ENCODE measurements around the gene MGAT5. TPM values are rescaled to one million over a fixed set of nuclear protein-coding genes. Genes with fewer than 3 reads are reported as not detected.
A peak's percentile ranks its signal among the peaks of the same experiment; 100 is the strongest.
"Not testable (repeated sequence)": the region's sequence is repeated elsewhere in the genome, so short reads cannot be mapped to it uniquely, and the experiment has no call there.

The MGAT5 gene
- polyA plus RNA-seq, 4 donors = 5.6 to 27.4 (median 12.3) TPM

GRCh38 chr2:134288814-134289213 lies 34.9 kb downstream of the MGAT5 start:
- WGBS, 3 donors = 85 to 89% (median 87%) methylated on average over 3 of the region's 3 CpGs
- FAIRE-seq = no peak

GRCh38 chr2:134289225-134289624 lies 35.4 kb downstream of the MGAT5 start:
- no peak overlapping the region for H3K4me3 ChIP-seq (ENCODE audit: low read depth in 1 of 3, low read length in 3 of 3)
- DNase-seq (peak in 1 of 2 donors; percentile 33), FAIRE-seq (no peak)
- peak overlapping the region in 2 of 3 donors; percentile 42 to 86 for H3K27ac ChIP-seq (ENCODE audit: low read depth in 1 of 3, low read length in 2 of 3)
- peaks cover 0 to 8% (median 3%) of the 10 kb centered on the region in 3 donors for H3K36me3 ChIP-seq (ENCODE audit: control insufficient read depth in 3 of 3, insufficient read depth in 2 of 3, low read depth in 1 of 3, low read length in 3 of 3)
- WGBS, 3 donors = 81 to 93% (median 90%) methylated on average over 6 of the region's 6 CpGs
- H3K4me1 ChIP-seq (ENCODE audit: control insufficient read depth in 3 of 3, insufficient read depth in 2 of 3, low read depth in 1 of 3, low read length in 2 of 3) = peaks cover 0 to 15% (median 2%) of the 10 kb centered on the region in 3 donors
- no peaks in the 10 kb centered on the region for H3K9me3 ChIP-seq (ENCODE audit: control insufficient read depth in 2 of 2, insufficient read depth in 1 of 2, low read depth in 1 of 2, low read length in 1 of 2)
- no peaks in the 10 kb centered on the region for H3K27me3 ChIP-seq (ENCODE audit: control insufficient read depth in 3 of 3, insufficient read depth in 3 of 3, low read length in 3 of 3)

More at GRCh38 chr2:134288814-134289213, 34.9 kb downstream of the MGAT5 start:
- peaks cover 0 to 12% (median 2%) of the 10 kb centered on the region in 3 donors for H3K4me1 ChIP-seq (ENCODE audit: control insufficient read depth in 3 of 3, insufficient read depth in 2 of 3, low read depth in 1 of 3, low read length in 2 of 3)
- no peak overlapping the region for H3K4me3 ChIP-seq (ENCODE audit: low read depth in 1 of 3, low read length in 3 of 3)
- H3K9me3 ChIP-seq (ENCODE audit: control insufficient read depth in 2 of 2, insufficient read depth in 1 of 2, low read depth in 1 of 2, low read length in 1 of 2) = no peaks in the 10 kb centered on the region
- no peaks in the 10 kb centered on the region for H3K27me3 ChIP-seq (ENCODE audit: control insufficient read depth in 3 of 3, insufficient read depth in 3 of 3, low read length in 3 of 3)
- H3K27ac ChIP-seq (ENCODE audit: low read depth in 1 of 3, low read length in 2 of 3) = peak overlapping the region in 2 of 3 donors; percentile 42 to 86
- DNase-seq = no peak
- peaks cover 0 to 8% (median under 1%) of the 10 kb centered on the region in 3 donors for H3K36me3 ChIP-seq (ENCODE audit: control insufficient read depth in 3 of 3, insufficient read depth in 2 of 3, low read depth in 1 of 3, low read length in 3 of 3)

- H3K4me3 ChIP-seq (ENCODE audit: low read depth in 1 of 3, low read length in 3 of 3) = no peak overlapping the region
- FAIRE-seq = no peak
Measured at GRCh38 chr2:134290358-134290757, 36.5 kb downstream of the MGAT5 start.

GRCh38 chr2:134292514-134292913 lies 38.6 kb downstream of the MGAT5 start:
- H3K36me3 ChIP-seq (ENCODE audit: control insufficient read depth in 3 of 3, insufficient read depth in 2 of 3, low read depth in 1 of 3, low read length in 3 of 3) = peaks cover 0 to 8% (median 3%) of the 10 kb centered on the region in 3 donors
- 76 to 78% (median 77%) methylated on average over 3 of the region's 3 CpGs for WGBS, 3 donors
- H3K27ac ChIP-seq (ENCODE audit: low read depth in 1 of 3, low read length in 2 of 3) = peak overlapping the region in 1 of 3 donors; percentile 43
- no peaks in the 10 kb centered on the region for H3K9me3 ChIP-seq (ENCODE audit: control insufficient read depth in 2 of 2, insufficient read depth in 1 of 2, low read depth in 1 of 2, low read length in 1 of 2)
- no peak overlapping the region for H3K4me3 ChIP-seq (ENCODE audit: low read depth in 1 of 3, low read length in 3 of 3)
- no peaks in the 10 kb centered on the region for H3K27me3 ChIP-seq (ENCODE audit: control insufficient read depth in 3 of 3, insufficient read depth in 3 of 3, low read length in 3 of 3)
- H3K4me1 ChIP-seq (ENCODE audit: control insufficient read depth in 3 of 3, insufficient read depth in 2 of 3, low read depth in 1 of 3, low read length in 2 of 3) = peaks cover 0 to 15% (median 0%) of the 10 kb centered on the region in 3 donors
- DNase-seq (no peak), FAIRE-seq (no peak)

More at GRCh38 chr2:134290358-134290757, 36.5 kb downstream of the MGAT5 start:
- H3K27ac ChIP-seq (ENCODE audit: low read depth in 1 of 3, low read length in 2 of 3) = peak overlapping the region in 2 of 3 donors; percentile 15 to 24
- H3K36me3 ChIP-seq (ENCODE audit: control insufficient read depth in 3 of 3, insufficient read depth in 2 of 3, low read depth in 1 of 3, low read length in 3 of 3) = peaks cover 0 to 8% (median 3%) of the 10 kb centered on the region in 3 donors
- peak in 1 of 2 donors; percentile 37 for DNase-seq
- peaks cover 0 to 15% (median 2%) of the 10 kb centered on the region in 3 donors for H3K4me1 ChIP-seq (ENCODE audit: control insufficient read depth in 3 of 3, insufficient read depth in 2 of 3, low read depth in 1 of 3, low read length in 2 of 3)
- H3K9me3 ChIP-seq (ENCODE audit: control insufficient read depth in 2 of 2, insufficient read depth in 1 of 2, low read depth in 1 of 2, low read length in 1 of 2) = no peaks in the 10 kb centered on the region
- no peaks in the 10 kb centered on the region for H3K27me3 ChIP-seq (ENCODE audit: control insufficient read depth in 3 of 3, insufficient read depth in 3 of 3, low read length in 3 of 3)

- no peak for FAIRE-seq
- 88 to 90% (median 89%) methylated on average over 8 of the region's 8 CpGs for WGBS, 3 donors
- Histone ChIP-seq H3K27ac (ENCODE audit: low read depth in 1 of 3, low read length in 2 of 3) (no peak overlapping the region), H3K36me3 (ENCODE audit: control insufficient read depth in 3 of 3, insufficient read depth in 2 of 3, low read depth in 1 of 3, low read length in 3 of 3) (peaks cover 0 to 8% (median 3%) of the 10 kb centered on the region in 3 donors), H3K4me1 (ENCODE audit: control insufficient read depth in 3 of 3, insufficient read depth in 2 of 3, low read depth in 1 of 3, low read length in 2 of 3) (peaks cover 0 to 11% (median 0%) of the 10 kb centered on the region in 3 donors), H3K9me3 (ENCODE audit: control insufficient read depth in 2 of 2, insufficient read depth in 1 of 2, low read depth in 1 of 2, low read length in 1 of 2) (no peaks in the 10 kb centered on the region), H3K4me3 (ENCODE audit: low read depth in 1 of 3, low read length in 3 of 3) (no peak overlapping the region), H3K27me3 (ENCODE audit: control insufficient read depth in 3 of 3, insufficient read depth in 3 of 3, low read length in 3 of 3) (no peaks in the 10 kb centered on the region)
- no peak for DNase-seq
Measured at GRCh38 chr2:134293719-134294537, 40.1 kb downstream of the MGAT5 start.

GRCh38 chr2:134294598-134294997 lies 40.7 kb downstream of the MGAT5 start:
- not testable (repeated sequence) for FAIRE-seq; H3K4me1 ChIP-seq (ENCODE audit: control insufficient read depth in 3 of 3, insufficient read depth in 2 of 3, low read depth in 1 of 3, low read length in 2 of 3); DNase-seq; H3K27ac ChIP-seq (ENCODE audit: low read depth in 1 of 3, low read length in 2 of 3); H3K27me3 ChIP-seq (ENCODE audit: control insufficient read depth in 3 of 3, insufficient read depth in 3 of 3, low read length in 3 of 3); H3K9me3 ChIP-seq (ENCODE audit: control insufficient read depth in 2 of 2, insufficient read depth in 1 of 2, low read depth in 1 of 2, low read length in 1 of 2); H3K4me3 ChIP-seq (ENCODE audit: low read depth in 1 of 3, low read length in 3 of 3); H3K36me3 ChIP-seq (ENCODE audit: control insufficient read depth in 3 of 3, insufficient read depth in 2 of 3, low read depth in 1 of 3, low read length in 3 of 3)
- 84 to 94% (median 91%) methylated on average over 3 of the region's 3 CpGs for WGBS, 3 donors

- Histone ChIP-seq H3K27ac (ENCODE audit: low read depth in 1 of 3, low read length in 2 of 3) (peak overlapping the region in 1 of 3 donors; percentile 20), H3K27me3 (ENCODE audit: control insufficient read depth in 3 of 3, insufficient read depth in 3 of 3, low read length in 3 of 3) (no peaks in the 10 kb centered on the region), H3K4me3 (ENCODE audit: low read depth in 1 of 3, low read length in 3 of 3) (no peak overlapping the region), H3K4me1 (ENCODE audit: control insufficient read depth in 3 of 3, insufficient read depth in 2 of 3, low read depth in 1 of 3, low read length in 2 of 3) (peaks cover 0 to 3% (median 0%) of the 10 kb centered on the region in 3 donors), H3K9me3 (ENCODE audit: control insufficient read depth in 2 of 2, insufficient read depth in 1 of 2, low read depth in 1 of 2, low read length in 1 of 2) (no peaks in the 10 kb centered on the region), H3K36me3 (ENCODE audit: control insufficient read depth in 3 of 3, insufficient read depth in 2 of 3, low read depth in 1 of 3, low read length in 3 of 3) (peaks cover 0 to 5% (median 3%) of the 10 kb centered on the region in 3 donors)
- WGBS, 3 donors = 81 to 90% (median 84%) methylated on average over 3 of the region's 3 CpGs
- DNase-seq = no peak
- FAIRE-seq = no peak
Measured at GRCh38 chr2:134295441-134295840, 41.6 kb downstream of the MGAT5 start.

GRCh38 chr2:134296301-134296700 lies 42.4 kb downstream of the MGAT5 start:
- H3K4me1 ChIP-seq (ENCODE audit: control insufficient read depth in 3 of 3, insufficient read depth in 2 of 3, low read depth in 1 of 3, low read length in 2 of 3) = peaks cover 0 to 9% (median 0%) of the 10 kb centered on the region in 3 donors
- H3K9me3 ChIP-seq (ENCODE audit: control insufficient read depth in 2 of 2, insufficient read depth in 1 of 2, low read depth in 1 of 2, low read length in 1 of 2) = no peaks in the 10 kb centered on the region
- no peak overlapping the region for H3K27ac ChIP-seq (ENCODE audit: low read depth in 1 of 3, low read length in 2 of 3)
- no peaks in the 10 kb centered on the region for H3K27me3 ChIP-seq (ENCODE audit: control insufficient read depth in 3 of 3, insufficient read depth in 3 of 3, low read length in 3 of 3)
- no peak for DNase-seq
- H3K36me3 ChIP-seq (ENCODE audit: control insufficient read depth in 3 of 3, insufficient read depth in 2 of 3, low read depth in 1 of 3, low read length in 3 of 3) = peaks cover 0 to 5% (median 3%) of the 10 kb centered on the region in 3 donors
- no peak overlapping the region for H3K4me3 ChIP-seq (ENCODE audit: low read depth in 1 of 3, low read length in 3 of 3)
- 88 to 94% (median 91%) methylated on average over 2 of the region's 2 CpGs for WGBS, 3 donors
- FAIRE-seq = no peak

Data from small intestine (tissue), 7 donors.